ENCODE data around the gene EPHA6.

Gene EPHA6

DNA sequence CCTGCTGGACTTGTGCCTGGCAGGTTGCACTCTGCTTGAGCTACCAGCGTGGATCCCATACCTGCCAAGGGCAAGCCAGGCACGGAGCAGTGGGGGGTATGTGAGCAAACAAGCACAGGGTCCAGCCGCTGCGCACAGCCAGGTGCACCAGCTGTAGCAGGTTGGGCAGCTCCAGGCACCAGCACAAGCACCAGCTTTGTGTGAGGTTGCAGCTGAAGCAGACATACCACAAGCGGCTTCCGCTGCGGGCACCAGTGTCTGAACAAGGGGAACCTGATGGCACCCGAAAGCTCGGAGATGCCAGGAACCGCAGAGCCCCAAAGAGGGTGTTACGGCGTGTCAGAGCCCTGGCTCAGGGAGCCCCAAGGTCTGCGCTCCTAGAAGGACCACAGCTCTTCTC, 477.5 kb downstream of the EPHA6 start:
- TF ChIP-seq, protein P1, sequence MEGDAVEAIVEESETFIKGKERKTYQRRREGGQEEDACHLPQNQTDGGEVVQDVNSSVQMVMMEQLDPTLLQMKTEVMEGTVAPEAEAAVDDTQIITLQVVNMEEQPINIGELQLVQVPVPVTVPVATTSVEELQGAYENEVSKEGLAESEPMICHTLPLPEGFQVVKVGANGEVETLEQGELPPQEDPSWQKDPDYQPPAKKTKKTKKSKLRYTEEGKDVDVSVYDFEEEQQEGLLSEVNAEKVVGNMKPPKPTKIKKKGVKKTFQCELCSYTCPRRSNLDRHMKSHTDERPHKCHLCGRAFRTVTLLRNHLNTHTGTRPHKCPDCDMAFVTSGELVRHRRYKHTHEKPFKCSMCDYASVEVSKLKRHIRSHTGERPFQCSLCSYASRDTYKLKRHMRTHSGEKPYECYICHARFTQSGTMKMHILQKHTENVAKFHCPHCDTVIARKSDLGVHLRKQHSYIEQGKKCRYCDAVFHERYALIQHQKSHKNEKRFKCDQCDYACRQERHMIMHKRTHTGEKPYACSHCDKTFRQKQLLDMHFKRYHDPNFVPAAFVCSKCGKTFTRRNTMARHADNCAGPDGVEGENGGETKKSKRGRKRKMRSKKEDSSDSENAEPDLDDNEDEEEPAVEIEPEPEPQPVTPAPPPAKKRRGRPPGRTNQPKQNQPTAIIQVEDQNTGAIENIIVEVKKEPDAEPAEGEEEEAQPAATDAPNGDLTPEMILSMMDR (IDR thresholded peaks at IDR 0.05; ENCODE audit: low read depth, low read length), result no peak
- no peak overlapping the region for H3K4me3 ChIP-seq (ENCODE audit: low read depth, low read length)

DNA sequence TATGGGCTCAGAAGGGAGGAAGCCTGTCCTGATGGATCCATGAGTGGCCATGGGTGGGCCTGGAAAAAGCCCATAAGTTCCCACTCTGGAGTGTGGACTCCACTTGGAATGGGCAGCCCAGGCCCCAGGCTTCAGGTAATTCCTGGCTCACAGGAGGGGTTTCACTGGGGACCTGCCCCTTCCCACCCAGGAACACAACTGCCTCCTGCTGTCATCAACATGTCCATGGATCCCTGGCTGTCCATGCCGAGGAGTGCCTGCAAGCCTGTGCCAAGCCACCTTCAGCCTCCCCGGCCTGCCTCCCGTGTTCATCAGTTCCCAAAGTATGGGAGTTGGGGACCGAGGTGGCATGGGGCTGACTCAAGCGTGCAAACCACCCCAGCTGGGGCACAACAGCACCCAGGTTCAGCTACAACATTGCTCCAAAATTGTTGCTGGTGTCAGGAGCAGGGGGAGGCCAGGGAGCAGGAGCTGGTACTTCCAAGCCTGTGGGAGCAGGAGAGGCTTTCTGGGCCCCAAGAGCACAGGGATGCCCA, 479.3 kb downstream of the EPHA6 start:
- H3K4me3 ChIP-seq (ENCODE audit: low read depth, low read length), result no peak overlapping the region
- TF ChIP-seq, protein P1 (IDR thresholded peaks at IDR 0.05; ENCODE audit: low read depth, low read length), result no peak

DNA sequence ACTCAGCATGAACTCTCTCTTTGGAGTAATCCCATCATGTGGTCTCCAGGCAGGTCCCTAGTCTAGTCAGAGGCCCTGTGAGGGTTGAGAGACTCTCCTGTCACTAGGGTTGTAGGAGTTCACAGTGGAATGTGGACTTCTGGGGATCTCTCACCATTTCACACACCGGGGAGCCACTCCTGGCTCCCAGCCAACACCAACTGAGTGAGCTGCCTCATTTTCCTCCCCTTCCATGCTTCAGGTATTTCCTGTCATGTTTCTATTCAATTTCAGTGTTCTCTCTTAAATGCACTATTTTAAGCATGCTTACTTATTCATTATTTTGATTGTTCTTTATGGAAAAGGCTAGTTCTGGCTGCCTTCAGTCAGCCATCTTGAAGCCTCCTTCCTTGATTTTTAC, 482.6 kb downstream of the EPHA6 start:
- H3K4me3 ChIP-seq (ENCODE audit: low read depth, low read length), result no peak overlapping the region
- TF ChIP-seq, protein P1 (IDR thresholded peaks at IDR 0.05; ENCODE audit: low read depth, low read length), result no peak

DNA sequence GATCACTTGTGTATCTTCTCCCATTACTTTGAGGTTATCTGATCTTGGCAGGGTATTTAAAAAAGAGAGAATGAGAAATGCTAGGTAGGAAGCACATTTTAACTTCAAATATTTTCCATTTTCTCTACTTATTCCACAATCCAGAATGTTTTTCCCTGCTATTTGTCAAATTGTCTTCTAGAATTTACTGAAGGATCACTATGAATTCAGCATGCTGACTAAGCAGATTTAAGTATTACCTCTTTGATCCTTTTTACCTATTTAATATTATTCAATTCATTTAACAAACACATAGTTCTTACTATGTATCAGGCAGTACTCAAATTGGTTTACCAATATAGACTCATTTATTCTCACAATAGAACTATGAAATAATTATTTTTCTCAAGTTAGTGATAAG, 486.7 kb downstream of the EPHA6 start:
- TF ChIP-seq, protein P1 (IDR thresholded peaks at IDR 0.05; ENCODE audit: low read depth, low read length), result no peak

DNA sequence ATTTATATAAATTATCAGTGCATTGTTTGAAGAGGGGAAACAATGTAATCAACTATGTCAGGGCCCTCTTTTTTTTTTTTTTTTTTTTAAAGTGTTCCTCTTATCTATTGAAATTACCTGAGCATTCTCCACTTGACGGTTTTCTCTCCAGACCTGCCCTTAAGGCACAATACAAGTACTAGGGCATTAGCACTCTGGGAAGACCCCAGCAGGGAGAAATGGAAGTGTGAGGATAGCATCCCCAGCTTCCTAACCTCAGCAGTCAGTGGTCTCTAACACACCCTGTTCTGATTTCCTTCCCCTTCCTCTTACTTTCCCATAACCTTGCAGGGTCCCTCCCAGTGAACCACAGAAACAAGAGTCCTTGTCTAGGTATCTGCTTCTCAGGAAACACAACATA, 491.8 kb downstream of the EPHA6 start:
- no peak overlapping the region for H3K4me3 ChIP-seq (ENCODE audit: low read depth, low read length)
- TF ChIP-seq, protein P1 (IDR thresholded peaks at IDR 0.05; ENCODE audit: low read depth, low read length), result no peak

More for the DNA sequence above, 486.7 kb downstream of the EPHA6 start:
- no peak overlapping the region for H3K4me3 ChIP-seq (ENCODE audit: low read depth, low read length)

DNA sequence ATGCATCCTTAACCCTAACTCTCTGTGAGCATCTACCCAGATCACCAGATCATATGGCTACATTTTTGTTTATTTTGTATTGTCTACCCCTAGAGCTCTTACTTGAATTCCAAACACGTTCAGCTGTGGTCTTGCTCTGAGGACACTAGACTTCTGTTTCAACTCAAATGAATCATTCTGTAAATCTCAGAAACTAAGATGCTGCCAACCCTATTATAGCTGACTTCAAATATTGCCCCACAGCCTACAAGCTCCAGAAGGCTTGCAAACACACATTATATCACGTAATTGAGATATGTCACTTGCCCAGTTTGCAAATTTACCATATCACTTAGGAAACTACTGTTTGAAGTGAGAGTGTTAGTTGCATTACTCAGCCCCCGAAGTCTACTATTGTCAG, 524.0 kb downstream of the EPHA6 start:
- TF ChIP-seq, protein P1 (IDR thresholded peaks at IDR 0.05; ENCODE audit: low read depth, low read length), result no peak
- H3K4me3 ChIP-seq (ENCODE audit: low read depth, low read length), result no peak overlapping the region

DNA sequence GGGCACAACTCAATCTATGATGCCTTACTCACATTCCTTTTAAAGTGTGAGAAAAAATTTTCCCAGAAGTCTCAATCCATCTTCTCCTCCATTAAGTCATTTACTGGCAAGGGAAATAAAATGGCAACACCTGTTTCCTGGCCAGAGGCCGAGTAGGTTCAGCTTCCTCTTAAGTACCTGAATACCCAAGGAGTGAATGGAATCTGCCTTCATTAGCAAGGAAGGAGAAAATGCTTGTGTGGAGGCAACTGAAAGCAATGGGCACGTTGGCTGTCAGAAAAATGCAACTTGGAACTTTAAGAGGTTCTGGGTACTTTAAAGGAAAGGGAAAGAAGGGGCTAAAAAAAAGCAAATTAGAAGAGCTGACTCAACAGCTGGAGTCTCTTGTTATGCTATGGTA, 526.5 kb downstream of the EPHA6 start:
- TF ChIP-seq, protein P1 (IDR thresholded peaks at IDR 0.05; ENCODE audit: low read depth, low read length), result no peak
- H3K4me3 ChIP-seq (ENCODE audit: low read depth, low read length), result no peak overlapping the region
